Naive thymus-derived CD4-positive, alpha-beta T cell (primary cell): ENCODE data around the gene SLF1. TPM values are rescaled to one million over a fixed set of nuclear protein-coding genes. Genes with fewer than 3 reads are reported as not detected.

Experiments used
- ATAC-seq: fragments of 150-1000 bp; cut with Tn5 transposase; 2 replicates; pipeline ENCODE4 v1.10.0; 2021; ENCODE audit warnings: mild to moderate bottlenecking, moderate library complexity
- CTCF ChIA-PET: fragments of 350-600 bp; sonication (Branson Sonifier 250); formaldehyde crosslinking; loops from one replicate; lab custom pipeline; 2021; ENCODE audit warnings: antibody characterized with exemption; lab: Charles Lee
- POLR2A ChIA-PET: fragments of 350-600 bp; sonication (Branson Sonifier 250); formaldehyde crosslinking; loops from one replicate; lab custom pipeline; 2021; ENCODE audit warnings: antibody characterized with exemption, inconsistent platforms; lab: Charles Lee
- DNase-seq, 9 donors: peaks; one replicate each; pipeline versions ENCODE4 v3.0.0 to v3.0.0-alpha.2; 2020 to 2022; ENCODE audit warnings: mixed read lengths in 1 of 9
- H3K27ac ChIP-seq: one replicate; pipeline ENCODE4 v1.7.0; 2013; ENCODE audit warnings: mild to moderate bottlenecking, low read depth, low read length, moderate library complexity
- H3K27me3 ChIP-seq, 2 donors: one replicate each; pipeline ENCODE4 v1.7.0; 2013; ENCODE audit warnings: low read length in 2 of 2, mild to moderate bottlenecking in 2 of 2, moderate library complexity in 2 of 2; ENCODE audit not compliant: control insufficient read depth in 2 of 2, insufficient read depth in 2 of 2
- H3K36me3 ChIP-seq, 3 experiments: 1 replicate in 2 of 3; 2 replicates in 1 of 3; pipeline ENCODE4 v1.7.0; 2013; ENCODE audit warnings: low read length in 3 of 3, mild to moderate bottlenecking in 3 of 3, moderate library complexity in 1 of 3; ENCODE audit not compliant: insufficient read depth in 3 of 3, control insufficient read depth in 2 of 3
- H3K4me1 ChIP-seq, 2 donors: one replicate each; pipeline ENCODE4 v1.7.0; 2013; ENCODE audit warnings: low read length in 2 of 2, mild to moderate bottlenecking in 2 of 2, moderate library complexity in 1 of 2; ENCODE audit not compliant: control insufficient read depth in 2 of 2, insufficient read depth in 2 of 2
- H3K4me3 ChIP-seq: 2 replicates; pipeline ENCODE4 v1.7.0; 2013; ENCODE audit warnings: mild to moderate bottlenecking, low read length
- H3K9me3 ChIP-seq, 3 experiments: 1 replicate in 2 of 3; 2 replicates in 1 of 3; pipeline ENCODE4 v1.7.0; 2013; ENCODE audit warnings: low read length in 3 of 3; ENCODE audit not compliant: control insufficient read depth in 2 of 3
- H3K27ac Mint-ChIP-seq, 9 donors: one replicate each; pipeline ENCODE4 v1.8.0; 2020 to 2022; ENCODE audit warnings: mixed read lengths in 9 of 9, mild to moderate bottlenecking in 8 of 9, moderate library complexity in 5 of 9, inconsistent platforms in 2 of 9
- H3K27me3 Mint-ChIP-seq, 5 donors: one replicate each; pipeline ENCODE4 v1.8.0; 2021 to 2022; ENCODE audit warnings: mixed read lengths in 5 of 5, mild to moderate bottlenecking in 1 of 5
- H3K36me3 Mint-ChIP-seq, 5 donors: one replicate each; pipeline ENCODE4 v1.8.0; 2020 to 2022; ENCODE audit warnings: mixed read lengths in 5 of 5, mild to moderate bottlenecking in 3 of 5, inconsistent platforms in 1 of 5
- H3K4me1 Mint-ChIP-seq, 7 donors: one replicate each; pipeline ENCODE4 v1.8.0; 2020 to 2022; ENCODE audit warnings: mixed read lengths in 7 of 7, mild to moderate bottlenecking in 3 of 7, inconsistent platforms in 1 of 7
- H3K4me3 Mint-ChIP-seq, 10 donors: one replicate each; pipeline ENCODE4 v1.8.0; 2020 to 2022; ENCODE audit warnings: mild to moderate bottlenecking in 10 of 10, mixed read lengths in 10 of 10, moderate library complexity in 6 of 10, inconsistent platforms in 2 of 10
- H3K9me3 Mint-ChIP-seq, 11 donors: one replicate each; pipeline ENCODE4 v1.8.0; 2020 to 2022; ENCODE audit warnings: mixed read lengths in 11 of 11, mild to moderate bottlenecking in 4 of 11, inconsistent platforms in 1 of 11, moderate library complexity in 1 of 11
- intact Hi-C, 2 donors: fragments of 100-400 bp; cut with micrococcal nuclease; formaldehyde crosslinking; loops; one replicate each; pipeline ENCODE4 v1.15.1; 2023
- polyA plus RNA-seq, 2 donors: library from polyadenylated mRNA; unstranded; fragments of 300-500 nt; fragmentation: Illumina TruSeq; gene quantifications; one replicate each; pipeline ENCODE4 v1.2.3, GENCODE V29; 2021
- total RNA-seq, 6 experiments: library from RNA in 5 of 6; stranded (reverse) in 5 of 6; gene quantifications; 1 replicate in 5 of 6; 2 replicates in 1 of 6; pipeline ENCODE4 v1.2.3 and lab custom pipeline; 2021 to 2026

SLF1 gene
- total and polyA plus RNA-seq, 7 experiments from 2014 or later: 3.6 to 13.4 (median 8.2) TPM

GRCh38 chr5:94674490-94675382, 56.3 kb downstream of the SLF1 start:
- peaks cover 0 to 38% (median 19%) of the 10 kb centered on the region in 5 donors for H3K36me3 Mint-ChIP-seq
- DNase-seq: no peak
- no peak overlapping the region for H3K27ac Mint-ChIP-seq
- no peaks in the 10 kb centered on the region for H3K4me1 ChIP-seq
- ATAC-seq: no peak
- H3K9me3 ChIP-seq: no peaks in the 10 kb centered on the region
- peaks cover 0 to 2% (median 0%) of the 10 kb centered on the region in 7 donors for H3K4me1 Mint-ChIP-seq
- CTCF ChIA-PET: interaction anchor here (1.3 kb wide), 1 partner anchor 13 kb away, joined by 5 read pairs; no protein-coding TSS in a partner anchor
- peaks cover 0 to 8% (median 4%) of the 10 kb centered on the region in 3 experiments for H3K36me3 ChIP-seq
- intact Hi-C loops: no loop called here
- POLR2A ChIA-PET: no interaction called here
- no peak overlapping the region for H3K27ac ChIP-seq
- H3K4me3 ChIP-seq: no peak overlapping the region
- H3K4me3 Mint-ChIP-seq: no peak overlapping the region
- no peaks in the 10 kb centered on the region for H3K27me3 Mint-ChIP-seq
- H3K27me3 ChIP-seq: no peaks in the 10 kb centered on the region
- H3K9me3 Mint-ChIP-seq: no peaks in the 10 kb centered on the region

GRCh38 chr5:94675965-94676618, 57.6 kb downstream of the SLF1 start:
- CTCF ChIA-PET: no interaction called here

GRCh38 chr5:94682814-94683520, 64.5 kb downstream of the SLF1 start:
- H3K36me3 ChIP-seq: peaks cover 0 to 13% (median 0%) of the 10 kb centered on the region in 3 experiments
- H3K27ac Mint-ChIP-seq: no peak overlapping the region
- ATAC-seq (no peak), DNase-seq (no peak)
- CTCF ChIA-PET: no interaction called here
- H3K4me1 ChIP-seq: no peaks in the 10 kb centered on the region
- no peaks in the 10 kb centered on the region for H3K27me3 ChIP-seq
- H3K36me3 Mint-ChIP-seq: peaks cover 3 to 56% (median 20%) of the 10 kb centered on the region in 5 donors
- H3K4me3 ChIP-seq: no peak overlapping the region
- peaks cover 0 to 3% (median 0%) of the 10 kb centered on the region in 7 donors for H3K4me1 Mint-ChIP-seq
- H3K27ac ChIP-seq: no peak overlapping the region
- no peaks in the 10 kb centered on the region for H3K9me3 ChIP-seq
- POLR2A ChIA-PET: no interaction called here
- H3K27me3 Mint-ChIP-seq: no peaks in the 10 kb centered on the region
- intact Hi-C loops: no loop called here
- no peaks in the 10 kb centered on the region for H3K9me3 Mint-ChIP-seq
- no peak overlapping the region for H3K4me3 Mint-ChIP-seq

More at GRCh38 chr5:94675965-94676618, 57.6 kb downstream of the SLF1 start:
- H3K4me1 Mint-ChIP-seq: peaks cover 0 to 2% (median 0%) of the 10 kb centered on the region in 7 donors
- no peaks in the 10 kb centered on the region for H3K9me3 Mint-ChIP-seq
- no peak overlapping the region for H3K4me3 Mint-ChIP-seq
- Histone ChIP-seq H3K4me3 (no peak overlapping the region), H3K27me3 (no peaks in the 10 kb centered on the region), H3K4me1 (no peaks in the 10 kb centered on the region), H3K27ac (no peak overlapping the region), H3K9me3 (no peaks in the 10 kb centered on the region), H3K36me3 (peaks cover 0 to 8% (median 4%) of the 10 kb centered on the region in 3 experiments)
- peaks cover 0 to 36% (median 23%) of the 10 kb centered on the region in 5 donors for H3K36me3 Mint-ChIP-seq
- DNase-seq: no peak
- no peak overlapping the region for H3K27ac Mint-ChIP-seq
- H3K27me3 Mint-ChIP-seq: no peaks in the 10 kb centered on the region
- no peak for ATAC-seq
- intact Hi-C loops: no loop called here
- POLR2A ChIA-PET: no interaction called here

GRCh38 chr5:94689908-94690307, 71.4 kb downstream of the SLF1 start:
- CTCF ChIA-PET: no interaction called here
- H3K36me3 Mint-ChIP-seq: peaks cover 5 to 52% (median 18%) of the 10 kb centered on the region in 5 donors

GRCh38 chr5:94690778-94691177, 72.3 kb downstream of the SLF1 start:
- H3K36me3 ChIP-seq: peaks cover 0 to 21% (median 18%) of the 10 kb centered on the region in 3 experiments
- no peak overlapping the region for H3K4me3 Mint-ChIP-seq
- CTCF ChIA-PET: no interaction called here
- no peaks in the 10 kb centered on the region for H3K9me3 Mint-ChIP-seq
- no peak for DNase-seq
- intact Hi-C loops: loop anchor here in 1 of 2 donors (5.0 kb wide), 1 partner anchor 162 kb away; no protein-coding TSS in a partner anchor
- H3K27ac Mint-ChIP-seq: no peak overlapping the region
- no peak for ATAC-seq
- POLR2A ChIA-PET: no interaction called here
- no peaks in the 10 kb centered on the region for H3K9me3 ChIP-seq
- peaks cover 0 to 5% (median 0%) of the 10 kb centered on the region in 7 donors for H3K4me1 Mint-ChIP-seq
- no peak overlapping the region for H3K27ac ChIP-seq
- H3K36me3 Mint-ChIP-seq: peaks cover 3 to 46% (median 16%) of the 10 kb centered on the region in 5 donors
- H3K4me1 ChIP-seq: no peaks in the 10 kb centered on the region
- no peaks in the 10 kb centered on the region for H3K27me3 Mint-ChIP-seq
- H3K27me3 ChIP-seq: no peaks in the 10 kb centered on the region
- H3K4me3 ChIP-seq: no peak overlapping the region

More at GRCh38 chr5:94689908-94690307, 71.4 kb downstream of the SLF1 start:
- POLR2A ChIA-PET: interaction anchor here (0.6 kb wide), 1 partner anchor 41 kb away, joined by 3 read pairs; no protein-coding TSS in a partner anchor
- H3K9me3 ChIP-seq: no peaks in the 10 kb centered on the region
- H3K27me3 ChIP-seq: no peaks in the 10 kb centered on the region
- no peaks in the 10 kb centered on the region for H3K27me3 Mint-ChIP-seq
- H3K4me1 ChIP-seq: no peaks in the 10 kb centered on the region
- DNase-seq: no peak
- no peak overlapping the region for H3K27ac ChIP-seq
- H3K9me3 Mint-ChIP-seq: no peaks in the 10 kb centered on the region
- H3K4me3 Mint-ChIP-seq: no peak overlapping the region
- H3K36me3 ChIP-seq: peaks cover 0 to 20% (median 14%) of the 10 kb centered on the region in 3 experiments
- no peak overlapping the region for H3K4me3 ChIP-seq
- ATAC-seq: no peak
- H3K27ac Mint-ChIP-seq: no peak overlapping the region
- intact Hi-C loops: loop anchor here in 1 of 2 donors (5.0 kb wide), 1 partner anchor 162 kb away; no protein-coding TSS in a partner anchor
- peaks cover 0 to 6% (median 0%) of the 10 kb centered on the region in 7 donors for H3K4me1 Mint-ChIP-seq

GRCh38 chr5:94691291-94691690, 72.8 kb downstream of the SLF1 start:
- Histone ChIP-seq H3K4me3 (no peak overlapping the region), H3K9me3 (no peaks in the 10 kb centered on the region), H3K36me3 (peaks cover 0 to 21% (median 18%) of the 10 kb centered on the region in 3 experiments), H3K27me3 (no peaks in the 10 kb centered on the region), H3K27ac (no peak overlapping the region), H3K4me1 (no peaks in the 10 kb centered on the region)
- ATAC-seq: no peak
- Mint-ChIP-seq H3K27ac (no peak overlapping the region), H3K27me3 (no peaks in the 10 kb centered on the region), H3K4me3 (no peak overlapping the region), H3K4me1 (peaks cover 0 to 3% (median 0%) of the 10 kb centered on the region in 7 donors), H3K9me3 (no peaks in the 10 kb centered on the region), H3K36me3 (peaks cover 2 to 43% (median 13%) of the 10 kb centered on the region in 5 donors)
- CTCF ChIA-PET: no interaction called here
- intact Hi-C loops: loop anchor here in 1 of 2 donors (5.0 kb wide), 1 partner anchor 161 kb away; no protein-coding TSS in a partner anchor
- no peak for DNase-seq
- POLR2A ChIA-PET: no interaction called here
